Measurements from ENCODE around the gene LIMD2.

GRCh38 chr17:63698381-63698885 lies 1.5 kb downstream of the LIMD2 start:
- no peak for TF ChIP-seq POLR2AphosphoS5 (IDR thresholded peaks at IDR 0.05; ENCODE audit: low read depth, low read length)
- TF ChIP-seq, protein P1, sequence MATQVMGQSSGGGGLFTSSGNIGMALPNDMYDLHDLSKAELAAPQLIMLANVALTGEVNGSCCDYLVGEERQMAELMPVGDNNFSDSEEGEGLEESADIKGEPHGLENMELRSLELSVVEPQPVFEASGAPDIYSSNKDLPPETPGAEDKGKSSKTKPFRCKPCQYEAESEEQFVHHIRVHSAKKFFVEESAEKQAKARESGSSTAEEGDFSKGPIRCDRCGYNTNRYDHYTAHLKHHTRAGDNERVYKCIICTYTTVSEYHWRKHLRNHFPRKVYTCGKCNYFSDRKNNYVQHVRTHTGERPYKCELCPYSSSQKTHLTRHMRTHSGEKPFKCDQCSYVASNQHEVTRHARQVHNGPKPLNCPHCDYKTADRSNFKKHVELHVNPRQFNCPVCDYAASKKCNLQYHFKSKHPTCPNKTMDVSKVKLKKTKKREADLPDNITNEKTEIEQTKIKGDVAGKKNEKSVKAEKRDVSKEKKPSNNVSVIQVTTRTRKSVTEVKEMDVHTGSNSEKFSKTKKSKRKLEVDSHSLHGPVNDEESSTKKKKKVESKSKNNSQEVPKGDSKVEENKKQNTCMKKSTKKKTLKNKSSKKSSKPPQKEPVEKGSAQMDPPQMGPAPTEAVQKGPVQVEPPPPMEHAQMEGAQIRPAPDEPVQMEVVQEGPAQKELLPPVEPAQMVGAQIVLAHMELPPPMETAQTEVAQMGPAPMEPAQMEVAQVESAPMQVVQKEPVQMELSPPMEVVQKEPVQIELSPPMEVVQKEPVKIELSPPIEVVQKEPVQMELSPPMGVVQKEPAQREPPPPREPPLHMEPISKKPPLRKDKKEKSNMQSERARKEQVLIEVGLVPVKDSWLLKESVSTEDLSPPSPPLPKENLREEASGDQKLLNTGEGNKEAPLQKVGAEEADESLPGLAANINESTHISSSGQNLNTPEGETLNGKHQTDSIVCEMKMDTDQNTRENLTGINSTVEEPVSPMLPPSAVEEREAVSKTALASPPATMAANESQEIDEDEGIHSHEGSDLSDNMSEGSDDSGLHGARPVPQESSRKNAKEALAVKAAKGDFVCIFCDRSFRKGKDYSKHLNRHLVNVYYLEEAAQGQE (IDR thresholded peaks at IDR 0.05; ENCODE audit: insufficient read depth in 1 of 2, low read depth in 2 of 2, low read length in 2 of 2) = no peak
- no peak for TF ChIP-seq SIN3A (IDR thresholded peaks at IDR 0.05; ENCODE audit: borderline replicate concordance, insufficient read depth, low read length)

Measured in PFSK-1 (cell line).